Immature natural killer cell (primary cell): ENCODE measurements around the gene MMEL1. TPM values are rescaled to one million over a fixed set of nuclear protein-coding genes. Genes with fewer than 3 reads are reported as not detected.

Experiments used
- DNase-seq, 3 donors: peaks; one replicate each; pipeline ENCODE4 v3.0.0; 2022; ENCODE audit warnings: mixed read lengths in 1 of 3
- H3K27ac Mint-ChIP-seq, 6 donors: one replicate each; pipeline ENCODE4 v1.8.0; 2020; ENCODE audit warnings: mixed read lengths in 6 of 6, mild to moderate bottlenecking in 5 of 6, inconsistent platforms in 4 of 6, moderate library complexity in 3 of 6
- H3K27me3 Mint-ChIP-seq, 3 donors: one replicate each; pipeline ENCODE4 v1.8.0; 2020 to 2021; ENCODE audit warnings: low read depth in 3 of 3, mild to moderate bottlenecking in 3 of 3, mixed read lengths in 3 of 3, moderate library complexity in 3 of 3, inconsistent platforms in 1 of 3
- H3K36me3 Mint-ChIP-seq, 3 donors: one replicate each; pipeline ENCODE4 v1.8.0; 2020; ENCODE audit warnings: mixed read lengths in 3 of 3, inconsistent platforms in 2 of 3, mild to moderate bottlenecking in 2 of 3
- H3K4me1 Mint-ChIP-seq, 2 donors: one replicate each; pipeline ENCODE4 v1.8.0; 2020; ENCODE audit warnings: inconsistent platforms in 2 of 2, mild to moderate bottlenecking in 2 of 2, mixed read lengths in 2 of 2, moderate library complexity in 1 of 2
- H3K4me3 Mint-ChIP-seq, 5 donors: one replicate each; pipeline ENCODE4 v1.8.0; 2020; ENCODE audit warnings: mild to moderate bottlenecking in 5 of 5, mixed read lengths in 5 of 5, inconsistent platforms in 3 of 5, moderate library complexity in 3 of 5
- H3K9me3 Mint-ChIP-seq, 6 donors: one replicate each; pipeline ENCODE4 v1.8.0; 2020; ENCODE audit warnings: mild to moderate bottlenecking in 6 of 6, mixed read lengths in 6 of 6, inconsistent platforms in 4 of 6, moderate library complexity in 3 of 6
- polyA plus RNA-seq, 3 donors: library from polyadenylated mRNA; unstranded; fragments of 300-500 nt; fragmentation: Illumina TruSeq; gene quantifications; one replicate each; pipeline ENCODE4 v1.2.3, GENCODE V29; 2021

The MMEL1 gene
- polyA plus RNA-seq, 3 donors from 2014 or later, result 0.93 to 5.1 (median 2.3) TPM

- DNase-seq, result no peak
- Mint-ChIP-seq H3K4me1 (no peaks in the 10 kb centered on the region), H3K27me3 (no peaks in the 10 kb centered on the region), H3K36me3 (no peaks in the 10 kb centered on the region), H3K9me3 (no peaks in the 10 kb centered on the region), H3K4me3 (no peak overlapping the region), H3K27ac (no peak overlapping the region)
These were observed 65.6 kb downstream of the MMEL1 start for GRCh38 chr1:2567083-2567679.

- H3K27ac Mint-ChIP-seq, result no peak overlapping the region
- no peaks in the 10 kb centered on the region for H3K36me3 Mint-ChIP-seq
- no peak for DNase-seq
- no peaks in the 10 kb centered on the region for H3K27me3 Mint-ChIP-seq
- no peaks in the 10 kb centered on the region for H3K4me1 Mint-ChIP-seq
- no peaks in the 10 kb centered on the region for H3K9me3 Mint-ChIP-seq
- H3K4me3 Mint-ChIP-seq, result no peak overlapping the region
These were observed 66.4 kb downstream of the MMEL1 start for GRCh38 chr1:2566101-2567045.

GRCh38 chr1:2564815-2565374 is 67.9 kb downstream of the MMEL1 start:
- Mint-ChIP-seq H3K4me3 (no peak overlapping the region), H3K4me1 (peaks cover 0 to 2% of the 10 kb centered on the region in 2 donors), H3K36me3 (no peaks in the 10 kb centered on the region), H3K9me3 (no peaks in the 10 kb centered on the region), H3K27me3 (no peaks in the 10 kb centered on the region), H3K27ac (no peak overlapping the region)
- no peak for DNase-seq

GRCh38 chr1:2564006-2564814 is 68.6 kb downstream of the MMEL1 start:
- Mint-ChIP-seq H3K4me3 (no peak overlapping the region), H3K9me3 (no peaks in the 10 kb centered on the region), H3K36me3 (no peaks in the 10 kb centered on the region), H3K4me1 (peaks cover 0 to 2% of the 10 kb centered on the region in 2 donors), H3K27ac (peak overlapping the region in 1 of 6 donors; percentile 28), H3K27me3 (no peaks in the 10 kb centered on the region)
- no peak for DNase-seq

GRCh38 chr1:2563205-2563604 is 69.6 kb downstream of the MMEL1 start:
- H3K4me1 Mint-ChIP-seq, result peaks cover 2 to 6% of the 10 kb centered on the region in 2 donors
- no peaks in the 10 kb centered on the region for H3K27me3 Mint-ChIP-seq
- H3K36me3 Mint-ChIP-seq, result no peaks in the 10 kb centered on the region
- DNase-seq, result no peak
- H3K9me3 Mint-ChIP-seq, result no peaks in the 10 kb centered on the region
- H3K27ac Mint-ChIP-seq, result no peak overlapping the region
- H3K4me3 Mint-ChIP-seq, result no peak overlapping the region

GRCh38 chr1:2561898-2562895 is 70.6 kb downstream of the MMEL1 start:
- peaks cover 11 to 14% of the 10 kb centered on the region in 2 donors for H3K4me1 Mint-ChIP-seq
- no peaks in the 10 kb centered on the region for H3K36me3 Mint-ChIP-seq
- no peaks in the 10 kb centered on the region for H3K27me3 Mint-ChIP-seq
- no peak overlapping the region for H3K4me3 Mint-ChIP-seq
- H3K27ac Mint-ChIP-seq, result no peak overlapping the region
- no peaks in the 10 kb centered on the region for H3K9me3 Mint-ChIP-seq
- DNase-seq, result no peak

GRCh38 chr1:2561446-2561845 is 71.4 kb downstream of the MMEL1 start:
- Mint-ChIP-seq H3K27ac (peak overlapping the region in 4 of 6 donors; percentile 10 to 72 (median 52)), H3K27me3 (peaks cover 4 to 5% (median 4%) of the 10 kb centered on the region in 3 donors), H3K4me3 (no peak overlapping the region), H3K9me3 (no peaks in the 10 kb centered on the region), H3K36me3 (no peaks in the 10 kb centered on the region), H3K4me1 (peaks cover 14 to 16% of the 10 kb centered on the region in 2 donors)
- no peak for DNase-seq

GRCh38 chr1:2560299-2561073 is 72.3 kb downstream of the MMEL1 start:
- peaks cover 23% of the 10 kb centered on the region in 2 donors for H3K4me1 Mint-ChIP-seq
- peaks cover 6 to 13% (median 9%) of the 10 kb centered on the region in 3 donors for H3K27me3 Mint-ChIP-seq
- no peaks in the 10 kb centered on the region for H3K36me3 Mint-ChIP-seq
- no peak for DNase-seq
- no peaks in the 10 kb centered on the region for H3K9me3 Mint-ChIP-seq
- H3K27ac Mint-ChIP-seq, result no peak overlapping the region
- H3K4me3 Mint-ChIP-seq, result no peak overlapping the region

GRCh38 chr1:2559509-2560298 is 73.1 kb downstream of the MMEL1 start:
- Mint-ChIP-seq H3K27ac (no peak overlapping the region), H3K27me3 (peaks cover 6 to 13% (median 9%) of the 10 kb centered on the region in 3 donors), H3K4me1 (peaks cover 28 to 30% of the 10 kb centered on the region in 2 donors), H3K4me3 (no peak overlapping the region), H3K9me3 (no peaks in the 10 kb centered on the region), H3K36me3 (no peaks in the 10 kb centered on the region)
- no peak for DNase-seq

- Mint-ChIP-seq H3K36me3 (no peaks in the 10 kb centered on the region), H3K4me1 (peaks cover 32 to 36% of the 10 kb centered on the region in 2 donors), H3K27me3 (peaks cover 6 to 13% (median 9%) of the 10 kb centered on the region in 3 donors), H3K9me3 (no peaks in the 10 kb centered on the region), H3K27ac (peak overlapping the region in 4 of 6 donors; percentile 40 to 79 (median 64)), H3K4me3 (peak overlapping the region; percentile 10 to 71 (median 51))
- DNase-seq, result no peak
These were observed 74.0 kb downstream of the MMEL1 start for GRCh38 chr1:2558861-2559260.

GRCh38 chr1:2558420-2558819 is 74.4 kb downstream of the MMEL1 start:
- peaks cover 32 to 39% of the 10 kb centered on the region in 2 donors for H3K4me1 Mint-ChIP-seq
- no peaks in the 10 kb centered on the region for H3K36me3 Mint-ChIP-seq
- no peak for DNase-seq
- peak overlapping the region; percentile 29 to 99 (median 54) for H3K4me3 Mint-ChIP-seq
- no peaks in the 10 kb centered on the region for H3K9me3 Mint-ChIP-seq
- H3K27ac Mint-ChIP-seq, result peak overlapping the region in 5 of 6 donors; percentile 40 to 100 (median 60)
- H3K27me3 Mint-ChIP-seq, result peaks cover 6 to 13% (median 9%) of the 10 kb centered on the region in 3 donors
